NCI-H526 (cell line): Measurements from ENCODE around the gene AAMP.
A peak's percentile ranks its signal among the peaks of the same experiment; 100 is the strongest.
"Not testable (repeated sequence)": the region's sequence is repeated elsewhere in the genome, so short reads cannot be mapped to it uniquely, and the experiment has no call there.

Experiments
- DNase-seq, 2 experiments: peaks; one replicate each; lab custom pipeline; 2025; lab: John Stamatoyannopoulos, UW

The AAMP gene

DNA sequence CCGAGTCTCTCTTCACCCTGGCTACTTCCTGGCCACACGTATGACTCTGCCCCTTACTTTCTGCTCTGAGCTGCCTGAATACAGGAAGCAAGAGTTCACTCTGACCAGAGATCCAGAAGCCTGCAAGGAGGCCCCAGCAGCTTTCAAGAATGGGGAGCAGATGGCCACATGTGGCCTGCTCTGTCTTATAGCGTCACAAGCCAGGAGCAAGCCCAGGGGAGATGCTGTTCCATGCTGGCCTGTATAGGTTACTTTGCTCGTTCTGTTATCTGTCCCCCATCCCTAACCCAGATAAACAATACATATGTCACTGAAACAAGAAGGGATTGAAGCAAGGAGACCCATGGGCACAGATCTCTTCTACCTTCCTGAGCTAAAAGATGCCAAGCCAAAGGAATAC, 4.6 kb upstream of the AAMP start:
- DNase-seq = no peak

DNA sequence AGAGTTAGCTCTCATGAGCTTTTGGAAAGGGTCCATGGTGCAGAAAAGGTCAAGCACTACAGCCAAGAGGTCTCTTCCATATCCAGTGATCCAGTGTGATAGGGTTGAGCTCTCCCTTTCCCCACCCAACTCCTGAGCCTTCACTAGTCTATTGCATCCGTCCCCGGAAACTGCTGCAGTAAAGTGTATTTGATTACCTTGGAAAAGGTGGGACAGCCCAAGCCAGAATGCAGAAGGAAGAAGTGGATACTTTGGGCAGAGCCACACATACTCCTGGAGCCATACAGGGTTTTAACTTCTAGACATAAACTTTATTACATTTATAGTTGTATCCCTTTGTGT, 3.9 kb upstream of the AAMP start:
- DNase-seq = no peak

DNA sequence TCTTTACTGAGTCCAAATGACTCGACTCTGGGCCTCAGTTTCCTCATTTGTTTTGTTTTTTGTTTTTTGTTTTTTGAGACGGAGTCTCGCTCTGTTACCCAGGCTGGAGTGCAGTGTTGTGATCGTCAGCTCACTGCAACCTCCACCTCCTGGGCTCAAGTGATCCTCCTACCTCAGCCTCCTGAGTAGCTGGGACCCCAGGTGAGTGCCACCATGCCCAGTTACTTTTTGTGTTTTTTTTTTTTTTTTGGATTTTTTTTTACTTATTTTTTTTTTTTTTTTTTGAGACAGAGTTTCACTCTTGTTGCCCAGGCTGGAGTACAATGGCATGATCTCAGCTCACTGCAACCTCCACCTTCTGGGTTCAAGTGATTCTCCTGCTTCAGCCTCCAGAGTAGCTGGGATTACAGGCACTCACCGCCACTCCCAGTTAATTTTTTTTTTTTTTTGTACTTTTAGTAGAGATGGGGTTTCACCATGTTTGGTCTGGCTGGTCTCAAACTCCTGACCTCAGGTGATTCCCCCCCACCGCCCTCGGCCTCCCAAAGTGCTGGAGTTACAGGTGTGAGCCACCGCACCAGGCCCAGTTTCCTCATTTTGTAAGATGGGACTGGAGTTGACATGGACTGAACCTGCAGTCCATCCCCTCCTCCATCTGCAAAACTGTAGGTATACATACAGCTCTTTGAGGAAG, 3.4 kb upstream of the AAMP start:
- not testable (repeated sequence) for DNase-seq

DNA sequence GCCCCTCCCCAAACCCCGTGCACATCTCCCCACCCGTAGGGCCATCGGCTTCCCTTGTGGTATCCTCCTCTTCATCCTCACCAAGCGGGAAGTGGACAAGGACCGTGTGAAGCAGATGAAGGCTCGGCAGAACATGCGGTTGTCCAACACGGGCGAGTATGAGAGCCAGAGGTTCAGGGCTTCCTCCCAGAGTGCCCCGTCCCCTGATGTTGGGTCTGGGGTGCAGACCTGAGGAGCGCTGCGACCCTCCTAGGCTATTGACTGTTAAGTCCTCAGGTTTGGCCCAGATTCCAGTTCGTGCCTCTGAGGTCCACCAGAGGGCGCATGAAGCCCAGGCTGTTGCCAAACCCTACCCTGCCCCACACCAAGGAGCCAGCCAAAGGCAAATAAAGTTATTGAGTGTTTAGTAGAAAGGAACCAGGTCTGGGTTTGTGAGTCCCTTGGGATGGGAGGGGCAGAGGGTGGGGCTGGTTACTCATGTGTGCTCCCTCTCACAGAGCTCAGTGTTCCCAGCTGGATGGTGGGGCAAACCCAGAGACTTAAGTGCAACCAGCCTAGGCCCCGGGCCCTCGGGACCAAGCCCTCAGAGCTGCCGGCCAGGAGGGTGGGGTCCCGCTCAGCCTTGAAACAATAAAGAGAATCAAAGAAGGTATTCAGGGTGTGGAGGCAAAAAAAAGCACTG, 2.7 kb upstream of the AAMP start:
- DNase-seq = peak; percentile 94 to 97

DNA sequence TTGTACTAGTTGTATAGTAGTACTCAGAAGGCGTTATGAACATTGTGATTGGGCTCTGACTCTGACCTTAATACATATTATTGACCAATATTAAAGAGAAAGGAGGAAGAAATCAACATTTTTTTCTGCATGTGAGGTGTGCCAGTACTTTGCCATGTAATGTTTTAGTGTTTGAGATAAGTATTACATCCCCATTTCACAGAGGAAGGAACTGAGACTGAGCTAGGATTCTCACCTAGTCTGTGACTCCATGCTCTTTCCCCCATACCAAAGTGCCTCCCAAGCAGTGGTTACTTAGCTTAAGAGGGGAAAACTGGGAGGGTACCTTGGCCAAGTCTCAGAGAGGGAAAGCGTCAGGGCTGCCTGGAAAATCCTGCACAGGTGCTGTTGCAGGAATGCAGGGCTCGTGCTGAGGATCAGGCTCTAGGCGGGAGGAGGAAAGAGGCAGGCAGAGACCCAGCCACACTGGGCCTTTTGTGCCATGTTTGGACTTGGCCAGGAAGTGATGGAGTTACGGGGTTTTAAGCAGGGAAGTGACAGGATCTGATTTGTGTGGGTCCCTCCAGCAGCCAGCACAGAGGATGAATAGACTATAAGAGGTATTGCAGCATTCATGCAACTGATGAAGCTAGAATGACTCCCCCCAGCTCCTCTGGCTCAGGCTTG, 2.1 kb upstream of the AAMP start:
- DNase-seq = no peak

DNA sequence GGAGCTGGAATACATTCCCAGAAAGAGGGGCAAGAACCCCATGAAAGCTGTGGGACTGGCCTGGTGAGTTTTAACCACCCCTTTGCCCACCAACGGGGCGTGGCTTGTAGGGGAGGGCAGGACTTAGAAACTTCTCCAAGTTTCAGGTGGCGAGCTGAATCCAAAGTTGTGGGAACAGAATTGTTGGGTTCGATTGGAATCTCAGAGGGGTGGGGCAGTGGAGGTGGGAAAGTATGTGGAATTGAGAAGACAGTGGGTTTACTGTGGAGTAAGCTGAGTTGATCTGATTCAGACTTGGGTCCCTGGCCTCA, 1.5 kb upstream of the AAMP start:
- no peak for DNase-seq

DNA sequence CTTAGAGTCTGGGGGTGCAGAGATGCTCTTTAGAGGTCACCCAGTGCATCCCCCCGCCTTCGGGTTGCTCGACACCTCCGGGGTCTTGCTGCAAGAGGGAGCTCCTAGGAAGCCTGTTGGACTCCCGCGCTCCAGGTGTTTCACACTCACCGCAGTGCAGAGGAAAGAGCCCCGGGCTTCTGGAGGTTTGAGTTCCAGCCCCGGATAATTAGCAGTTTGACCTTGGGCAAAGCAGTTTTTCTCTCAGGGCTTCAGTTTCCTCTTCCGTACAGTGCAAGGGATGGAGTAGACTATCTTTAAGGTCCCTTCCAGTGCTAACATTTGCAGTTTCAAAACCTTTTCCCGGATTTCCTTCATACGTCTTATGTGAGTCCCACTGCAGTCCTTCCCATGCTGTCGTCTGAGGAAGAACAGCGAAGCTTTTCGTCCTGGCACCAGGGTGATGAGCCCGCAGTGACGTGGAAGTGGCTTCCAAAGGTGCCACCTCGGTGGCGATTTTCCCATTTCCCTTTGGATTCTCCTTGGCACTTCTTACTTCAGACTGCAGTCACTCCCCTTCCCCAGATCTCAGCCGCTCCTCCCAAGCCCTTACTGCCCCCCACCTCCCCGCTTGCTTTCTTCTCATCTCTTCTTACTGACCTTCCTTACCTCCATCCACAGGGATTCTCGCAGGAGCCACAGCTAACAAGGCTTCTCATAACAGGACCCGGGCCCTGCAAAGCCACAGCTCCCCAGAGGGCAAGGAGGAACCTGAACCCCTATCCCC, 967 bp upstream of the AAMP start:
- DNase-seq = peak in 1 of 2 experiments; percentile 41

DNA sequence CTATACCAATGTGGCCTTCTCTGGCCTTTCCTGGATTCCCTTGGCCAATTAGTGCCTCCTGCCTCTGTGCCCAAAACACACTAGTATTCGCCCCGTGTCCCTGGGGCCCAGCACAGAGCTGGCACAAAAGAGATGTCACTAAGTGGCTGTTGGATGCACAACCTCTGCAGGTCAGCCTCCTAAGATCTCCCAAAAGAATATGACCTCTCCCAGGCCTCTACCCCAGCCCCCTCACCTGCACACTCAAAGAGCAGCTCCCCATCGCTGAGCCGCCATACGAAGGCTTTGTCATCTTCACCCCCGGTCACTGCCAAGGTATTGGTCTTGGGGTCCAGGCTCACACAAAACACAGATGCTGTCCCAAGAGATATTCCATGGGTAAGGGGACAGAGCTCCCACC, 2.7 kb downstream of the AAMP start:
- DNase-seq = no peak

DNA sequence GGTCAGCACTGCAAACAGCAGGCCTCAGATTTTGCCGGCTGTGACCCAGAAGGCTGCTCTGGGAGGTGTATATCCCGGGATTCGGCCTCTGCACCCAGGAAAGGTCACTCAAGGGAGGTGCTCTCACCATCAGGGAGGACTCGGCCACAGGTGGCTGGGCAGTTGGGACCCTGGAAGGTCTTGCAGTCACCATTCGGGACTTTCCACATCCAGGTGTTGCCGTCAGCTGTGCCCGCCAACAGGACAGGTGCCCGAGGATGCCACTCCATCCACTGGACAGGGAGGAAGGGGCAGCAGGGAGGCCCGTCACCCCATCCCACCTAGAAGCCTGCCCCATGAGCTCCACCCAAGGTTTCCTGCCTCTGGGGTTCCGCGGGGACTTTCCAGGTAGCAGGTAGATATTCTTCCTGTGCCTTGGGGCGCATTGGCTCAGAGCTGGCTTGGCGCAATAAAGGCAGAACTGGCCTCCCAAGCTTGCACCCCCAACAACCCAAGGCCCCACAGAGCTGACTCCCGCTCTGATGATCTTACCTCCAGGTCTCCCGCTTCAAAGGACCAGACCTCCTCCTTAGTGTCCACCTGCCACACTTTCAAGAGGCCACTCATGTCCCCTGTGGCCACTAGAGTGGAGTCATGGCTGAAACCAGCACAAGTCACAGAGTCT, 3.5 kb downstream of the AAMP start:
- DNase-seq = no peak

DNA sequence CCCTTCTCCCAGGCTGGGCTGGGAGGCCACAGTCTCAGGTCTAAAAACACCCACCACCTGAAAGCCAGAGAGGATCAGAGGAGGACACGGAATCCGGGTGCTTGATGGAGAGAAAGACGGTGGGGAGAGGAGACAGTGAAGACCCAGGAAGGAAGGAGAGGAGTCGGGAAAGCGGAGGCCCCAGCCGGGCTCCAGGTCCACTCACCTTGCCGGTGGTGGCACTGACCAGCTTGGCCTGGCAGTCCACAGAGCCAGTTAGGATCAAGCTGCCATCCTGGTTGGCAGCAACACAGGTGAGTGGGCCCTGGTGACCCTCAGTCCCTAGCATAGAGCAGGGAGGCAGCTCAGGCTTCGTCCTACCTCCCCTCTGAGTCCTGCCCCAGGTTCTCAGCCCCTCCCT, 4.3 kb downstream of the AAMP start:
- DNase-seq = no peak

DNA sequence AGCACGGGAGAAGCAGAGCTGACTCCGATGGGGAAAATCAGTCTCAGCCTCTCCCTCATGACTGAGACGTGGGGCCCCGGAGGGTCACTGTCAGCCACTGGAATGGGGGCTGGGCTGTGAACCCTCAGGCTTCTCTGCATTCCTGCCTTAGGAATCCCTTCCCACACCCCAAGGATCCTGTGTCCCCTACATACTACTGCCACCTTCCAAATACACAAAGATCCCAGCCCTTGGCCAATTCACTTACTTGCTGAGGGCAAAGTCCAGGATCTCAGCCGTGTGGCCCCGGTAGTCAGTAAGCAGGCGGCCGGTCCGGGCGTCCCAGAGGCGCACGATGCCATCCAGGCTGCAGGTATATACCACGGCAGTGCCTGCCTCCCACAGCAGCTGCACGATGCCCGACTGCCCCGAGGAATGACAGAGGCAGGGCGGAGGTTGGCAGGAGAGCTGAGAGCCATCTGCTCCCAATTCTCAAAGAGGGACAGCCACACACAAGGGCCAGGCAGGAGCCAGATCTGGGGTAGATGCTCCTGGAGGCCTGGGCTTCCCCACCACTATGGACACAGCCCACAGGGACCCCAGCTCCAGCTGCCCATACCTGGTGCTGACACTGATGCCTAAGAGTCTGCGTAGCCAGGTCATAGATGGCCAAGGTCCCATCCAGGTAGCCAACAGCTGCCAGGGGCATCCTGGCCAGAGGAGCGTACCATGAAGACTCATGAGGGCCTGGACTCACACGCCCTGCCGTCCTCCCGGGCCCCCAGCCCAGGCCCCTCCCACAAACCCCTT, 5.0 kb downstream of the AAMP start:
- peak in 1 of 2 experiments; percentile 12 for DNase-seq

DNA sequence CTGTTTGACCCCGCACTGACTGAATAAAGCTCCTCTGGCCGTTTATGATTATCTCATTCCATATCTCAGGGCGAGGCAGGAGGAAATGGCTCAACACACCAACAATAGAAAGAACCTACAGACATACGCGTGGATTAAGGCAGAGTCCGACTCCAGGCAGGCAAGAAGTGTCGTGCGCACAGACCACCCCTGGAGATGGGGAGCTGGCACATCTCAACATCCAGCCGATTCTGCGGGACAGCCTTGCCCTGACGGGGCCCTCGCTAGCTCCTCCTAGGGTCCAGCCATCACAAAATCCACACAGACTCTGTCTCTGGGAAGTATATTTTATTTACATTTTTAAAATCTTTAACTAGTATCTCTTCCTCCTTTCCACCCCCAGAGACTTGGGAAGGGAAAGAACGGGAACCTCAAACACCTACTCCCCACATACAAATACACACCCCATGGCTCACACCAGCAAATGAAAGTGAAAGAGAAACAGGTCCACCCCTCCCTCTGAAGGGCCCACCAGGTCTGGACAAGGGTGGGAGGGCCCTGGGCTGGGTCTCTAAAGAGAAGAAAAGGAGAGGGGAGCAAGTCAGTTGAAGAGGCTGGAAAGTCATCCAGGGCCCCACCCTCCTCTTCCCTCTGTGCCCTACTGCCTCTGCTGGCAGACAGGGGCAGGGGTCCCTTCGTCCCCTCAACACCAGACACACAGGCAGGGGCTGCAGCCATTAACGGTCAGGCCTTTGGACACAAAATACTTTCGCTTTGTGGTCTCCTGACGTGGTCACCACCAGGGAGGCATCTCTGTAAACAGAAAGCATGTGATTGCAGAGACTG, 5.9 kb downstream of the AAMP start:
- no peak for DNase-seq

DNA sequence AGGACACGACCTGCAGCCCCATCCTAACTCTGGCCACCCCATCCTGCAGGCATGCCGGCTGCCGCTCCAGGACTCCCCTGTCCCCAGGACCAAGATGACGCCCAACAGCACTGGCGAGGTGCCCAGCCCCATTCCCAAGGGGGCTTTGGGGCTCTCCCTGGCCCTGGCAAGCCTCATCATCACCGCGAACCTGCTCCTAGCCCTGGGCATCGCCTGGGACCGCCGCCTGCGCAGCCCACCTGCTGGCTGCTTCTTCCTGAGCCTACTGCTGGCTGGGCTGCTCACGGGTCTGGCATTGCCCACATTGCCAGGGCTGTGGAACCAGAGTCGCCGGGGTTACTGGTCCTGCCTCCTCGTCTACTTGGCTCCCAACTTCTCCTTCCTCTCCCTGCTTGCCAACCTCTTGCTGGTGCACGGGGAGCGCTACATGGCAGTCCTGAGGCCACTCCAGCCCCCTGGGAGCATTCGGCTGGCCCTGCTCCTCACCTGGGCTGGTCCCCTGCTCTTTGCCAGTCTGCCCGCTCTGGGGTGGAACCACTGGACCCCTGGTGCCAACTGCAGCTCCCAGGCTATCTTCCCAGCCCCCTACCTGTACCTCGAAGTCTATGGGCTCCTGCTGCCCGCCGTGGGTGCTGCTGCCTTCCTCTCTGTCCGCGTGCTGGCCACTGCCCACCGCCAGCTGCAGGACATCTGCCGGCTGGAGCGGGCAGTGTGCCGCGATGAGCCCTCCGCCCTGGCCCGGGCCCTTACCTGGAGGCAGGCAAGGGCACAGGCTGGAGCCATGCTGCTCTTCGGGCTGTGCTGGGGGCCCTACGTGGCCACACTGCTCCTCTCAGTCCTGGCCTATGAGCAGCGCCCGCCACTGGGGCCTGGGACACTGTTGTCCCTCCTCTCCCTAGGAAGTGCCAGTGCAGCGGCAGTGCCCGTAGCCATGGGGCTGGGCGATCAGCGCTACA, 7.0 kb downstream of the AAMP start:
- DNase-seq = no peak

DNA sequence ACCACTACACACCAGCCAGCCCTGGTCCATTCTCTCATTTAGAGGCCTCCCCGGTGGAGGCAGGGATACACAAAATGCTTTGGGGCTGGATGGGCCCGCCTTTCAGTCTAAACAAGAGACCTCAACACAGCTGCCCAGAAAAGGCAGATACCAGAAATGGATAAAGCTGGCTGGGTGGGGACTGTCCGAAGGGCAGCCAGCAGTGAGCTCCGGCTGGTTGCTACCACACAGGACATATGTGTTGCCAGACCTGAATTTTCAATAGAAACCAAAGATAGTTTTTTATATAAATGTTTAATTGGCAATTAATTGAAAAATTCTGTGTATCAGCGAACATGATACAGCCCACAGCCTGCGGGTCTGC, 7.7 kb downstream of the AAMP start:
- no peak for DNase-seq

DNA sequence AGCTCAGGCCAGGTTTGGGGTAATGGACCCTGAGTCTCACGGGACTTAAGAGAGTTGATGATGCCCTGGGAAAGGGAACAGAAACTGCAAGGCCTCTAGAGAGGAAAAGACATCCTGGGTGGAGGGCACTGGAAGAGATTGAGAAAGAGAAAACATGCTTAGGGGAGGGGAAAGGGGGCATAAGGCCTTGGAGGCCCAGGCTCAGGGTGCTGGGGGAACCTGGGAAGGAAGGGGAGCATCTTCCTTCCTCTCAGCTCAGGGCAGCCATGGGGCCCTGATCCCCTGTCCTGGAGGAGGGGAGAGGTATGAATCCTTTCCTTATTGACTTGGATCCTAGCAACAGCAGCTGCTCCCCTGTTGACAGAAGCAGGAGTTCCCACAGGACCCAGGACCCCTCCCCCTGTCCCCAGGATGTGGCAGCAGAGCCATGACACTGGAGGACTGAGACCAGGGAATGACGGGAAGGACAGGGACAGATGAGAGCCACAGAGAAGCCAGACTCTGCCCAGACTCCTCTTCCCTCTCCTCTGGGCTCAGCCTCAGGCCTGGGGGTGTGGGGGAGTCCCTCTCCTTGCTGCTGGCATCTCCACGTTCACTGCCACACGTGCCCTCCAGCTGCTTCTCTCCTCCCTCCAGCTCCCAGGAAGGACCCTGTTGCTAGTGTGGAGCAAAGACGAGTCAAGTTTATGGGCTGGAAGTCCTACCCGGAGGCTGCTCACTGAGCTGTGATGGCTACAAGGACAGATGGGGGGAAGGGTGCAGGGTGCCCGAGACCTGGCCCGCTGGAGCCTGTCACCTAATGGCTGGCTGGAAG, 8.3 kb downstream of the AAMP start:
- no peak for DNase-seq

DNA sequence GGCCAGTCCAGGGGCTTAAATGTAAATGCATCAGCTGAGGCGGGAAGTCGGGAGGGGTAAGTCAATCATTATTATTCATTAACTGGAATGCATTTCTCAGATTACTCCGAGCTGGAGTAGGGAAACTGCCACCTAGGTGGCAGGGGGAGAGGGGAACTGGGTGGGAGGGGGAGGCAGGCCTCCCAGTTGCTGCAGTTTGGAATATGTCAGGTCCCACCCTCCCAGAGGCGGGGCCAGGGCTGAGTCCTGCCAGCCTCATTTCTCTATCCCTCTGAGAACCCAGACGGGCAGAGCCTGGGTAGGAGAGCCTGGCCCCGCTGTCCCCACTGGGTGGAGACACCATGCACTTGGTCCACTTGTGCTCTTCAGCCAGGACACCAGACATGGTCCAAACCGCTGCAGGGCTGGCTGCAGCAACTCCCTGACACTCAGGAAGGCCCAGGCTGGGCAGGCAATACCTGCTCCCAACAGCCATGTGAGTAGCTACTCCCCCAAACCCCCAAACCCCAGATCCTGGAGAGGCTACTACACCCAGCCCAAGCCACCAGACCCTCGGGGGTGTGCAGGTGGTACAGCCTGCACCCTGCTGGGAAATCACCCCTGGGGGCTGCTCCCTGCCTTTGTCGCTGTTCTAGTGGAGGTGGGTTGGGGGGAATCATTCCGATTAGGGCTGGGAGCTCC, 9.1 kb downstream of the AAMP start, which contains the start of gene GPBAR1:
GPBAR1 (plus strand) TSS at position 274 of the 681 bp plus-strand sequence. CDS start 1,710 bp downstream, outside the sequence.
- peak; percentile 37 to 74 for DNase-seq

DNA sequence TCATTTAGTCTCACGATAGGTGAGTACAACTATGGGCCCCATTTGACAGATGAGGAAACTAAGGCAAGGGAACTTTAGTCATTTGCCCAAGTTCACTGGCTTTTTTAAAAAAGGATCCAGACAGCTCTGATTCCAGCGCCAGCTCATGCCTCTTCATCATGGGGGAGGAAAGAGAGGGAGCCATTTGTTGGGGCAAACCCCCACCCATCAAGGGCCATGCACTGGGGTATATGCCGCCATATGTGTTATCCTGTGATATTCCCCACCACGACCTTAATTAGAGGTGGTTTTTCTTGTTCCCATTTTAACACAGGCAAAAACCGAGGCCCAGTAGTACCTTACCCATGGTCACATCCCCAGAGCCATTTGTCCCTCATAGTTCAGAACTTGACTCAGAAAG, 9.8 kb downstream of the AAMP start:
- no peak for DNase-seq
